Measurements from ENCODE around the gene PIP5K1B.
"Not testable (repeated sequence)": the region's sequence is repeated elsewhere in the genome, so short reads cannot be mapped to it uniquely, and the experiment has no call there.

Gene PIP5K1B, protein sequence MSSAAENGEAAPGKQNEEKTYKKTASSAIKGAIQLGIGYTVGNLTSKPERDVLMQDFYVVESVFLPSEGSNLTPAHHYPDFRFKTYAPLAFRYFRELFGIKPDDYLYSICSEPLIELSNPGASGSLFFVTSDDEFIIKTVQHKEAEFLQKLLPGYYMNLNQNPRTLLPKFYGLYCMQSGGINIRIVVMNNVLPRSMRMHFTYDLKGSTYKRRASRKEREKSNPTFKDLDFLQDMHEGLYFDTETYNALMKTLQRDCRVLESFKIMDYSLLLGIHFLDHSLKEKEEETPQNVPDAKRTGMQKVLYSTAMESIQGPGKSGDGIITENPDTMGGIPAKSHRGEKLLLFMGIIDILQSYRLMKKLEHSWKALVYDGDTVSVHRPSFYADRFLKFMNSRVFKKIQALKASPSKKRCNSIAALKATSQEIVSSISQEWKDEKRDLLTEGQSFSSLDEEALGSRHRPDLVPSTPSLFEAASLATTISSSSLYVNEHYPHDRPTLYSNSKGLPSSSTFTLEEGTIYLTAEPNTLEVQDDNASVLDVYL

GRCh38 chr9:68704814-68705530 lies at the start of gene PIP5K1B:
PIP5K1B (plus strand) TSS chr9:68705240; CDS start chr9:68822615, 117,375 bp downstream.
- peak; percentile 79 to 92 (median 88) for DNase-seq

- no peak for DNase-seq
These were observed 41.0 kb upstream of the PIP5K1B start for GRCh38 chr9:68664036-68664435.

GRCh38 chr9:68668127-68668526 lies 36.9 kb upstream of the PIP5K1B start:
- DNase-seq = no peak

GRCh38 chr9:68669218-68669617 lies 35.8 kb upstream of the PIP5K1B start:
- no peak for DNase-seq

DNA sequence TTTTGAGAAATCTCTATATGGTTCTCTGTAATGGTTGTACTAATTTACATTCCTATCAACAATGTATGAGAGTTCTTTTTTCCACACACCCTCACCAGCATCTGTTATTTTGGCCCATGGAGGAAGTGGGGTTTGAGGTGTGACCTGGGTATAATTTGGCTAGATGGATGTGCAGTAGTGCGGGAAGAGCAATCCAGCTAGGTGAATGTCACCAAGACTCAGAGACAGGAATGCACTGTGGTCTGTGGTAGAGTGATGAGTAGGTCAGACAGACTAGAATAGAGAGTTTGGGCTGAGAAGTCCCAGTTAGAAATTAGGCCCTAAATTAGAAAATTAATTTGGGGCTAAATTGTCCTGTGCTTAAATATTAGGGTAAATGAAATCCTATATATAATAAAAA lies 32.8 kb upstream of the PIP5K1B start:
- no peak for DNase-seq

- DNase-seq = no peak
These were observed 32.4 kb upstream of the PIP5K1B start for GRCh38 chr9:68672625-68673024.

- DNase-seq = peak in 2 of 3 donors; percentile 12
These were observed 26.6 kb upstream of the PIP5K1B start for GRCh38 chr9:68678430-68678829.

DNA sequence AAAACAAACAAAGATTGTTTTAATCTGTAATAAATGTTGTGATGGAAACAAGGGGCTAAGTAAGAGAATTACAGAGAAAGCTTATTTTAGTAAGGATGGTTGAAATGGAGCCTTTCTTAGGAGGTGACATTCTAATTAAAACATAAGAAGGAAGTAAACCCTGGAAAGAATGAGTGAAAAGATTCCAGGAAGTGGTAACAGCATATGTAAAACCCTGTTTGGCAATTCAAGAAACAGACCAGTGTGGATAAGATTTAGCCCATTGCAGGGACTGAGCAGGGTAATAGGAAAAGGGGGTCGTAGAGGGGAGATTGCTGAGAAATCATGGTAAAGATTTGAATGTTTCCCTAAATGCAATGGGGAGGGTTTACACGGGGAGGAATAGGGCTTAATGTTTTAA lies 21.6 kb upstream of the PIP5K1B start:
- no peak for DNase-seq

- DNase-seq = no peak
These were observed 19.8 kb upstream of the PIP5K1B start for GRCh38 chr9:68685213-68685612.

DNA sequence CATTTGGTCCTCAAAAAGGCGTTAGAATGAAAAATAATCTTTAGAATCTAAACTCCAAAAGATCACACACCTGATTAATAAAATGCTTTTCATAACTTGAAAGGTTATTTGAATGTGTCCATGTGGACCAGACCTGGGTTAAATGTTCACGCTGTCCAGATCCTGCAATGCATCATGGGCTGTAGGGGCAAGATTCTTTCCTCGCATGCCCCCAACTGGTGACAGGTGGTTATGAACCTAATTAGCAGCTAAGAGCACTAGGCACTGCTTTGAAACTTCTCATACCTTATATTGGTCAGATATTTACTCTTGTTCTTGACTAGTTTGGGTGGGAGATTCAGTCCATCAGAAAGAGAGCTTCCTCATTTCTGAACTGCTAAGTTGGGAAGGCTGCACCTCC lies 19.3 kb upstream of the PIP5K1B start:
- DNase-seq = peak; percentile 44 to 58 (median 57)

GRCh38 chr9:68690088-68690487 lies 15.0 kb upstream of the PIP5K1B start:
- no peak for DNase-seq

GRCh38 chr9:68692519-68692918 lies 12.5 kb upstream of the PIP5K1B start:
- DNase-seq = no peak

DNA sequence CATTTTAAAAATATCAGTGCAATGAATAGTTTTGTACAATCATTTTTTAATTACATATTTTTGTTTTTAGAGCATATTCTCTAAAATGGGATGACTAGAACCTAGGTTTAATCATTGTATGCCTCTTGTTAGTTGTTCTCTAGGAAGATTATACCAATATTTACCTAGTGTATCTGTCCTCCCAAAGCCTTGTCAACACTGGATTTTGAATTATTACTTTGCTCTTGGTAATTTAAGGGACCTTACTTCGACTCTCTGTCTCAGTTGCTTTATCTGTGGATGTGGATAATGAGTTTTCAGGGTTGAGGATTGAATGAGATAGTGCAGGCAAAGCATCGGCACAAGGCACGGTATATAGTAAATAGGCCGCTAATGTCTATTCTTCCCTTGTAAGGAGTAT lies 10.9 kb upstream of the PIP5K1B start:
- no peak for DNase-seq

DNA sequence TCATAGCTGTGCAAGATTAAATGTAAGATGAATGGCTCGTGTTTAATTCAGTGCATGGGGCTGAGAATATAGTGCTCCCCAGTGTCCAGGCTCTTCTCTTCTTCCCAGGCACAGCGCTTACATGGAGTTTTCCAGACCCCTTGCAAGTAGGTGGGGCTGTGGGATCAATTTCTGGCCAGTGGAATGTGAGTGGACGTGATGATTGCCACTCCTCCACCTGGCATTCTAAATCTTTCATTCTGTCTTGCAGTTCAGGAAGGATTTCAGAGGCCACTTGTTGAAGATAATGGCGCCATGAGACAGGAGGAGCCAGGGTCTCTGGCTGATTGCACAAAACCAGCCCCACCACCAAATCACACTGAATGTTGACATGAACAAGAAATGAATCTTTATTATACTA lies 7.2 kb upstream of the PIP5K1B start:
- no peak for DNase-seq

GRCh38 chr9:68698943-68699509 lies 6.0 kb upstream of the PIP5K1B start:
- DNase-seq = no peak

DNA sequence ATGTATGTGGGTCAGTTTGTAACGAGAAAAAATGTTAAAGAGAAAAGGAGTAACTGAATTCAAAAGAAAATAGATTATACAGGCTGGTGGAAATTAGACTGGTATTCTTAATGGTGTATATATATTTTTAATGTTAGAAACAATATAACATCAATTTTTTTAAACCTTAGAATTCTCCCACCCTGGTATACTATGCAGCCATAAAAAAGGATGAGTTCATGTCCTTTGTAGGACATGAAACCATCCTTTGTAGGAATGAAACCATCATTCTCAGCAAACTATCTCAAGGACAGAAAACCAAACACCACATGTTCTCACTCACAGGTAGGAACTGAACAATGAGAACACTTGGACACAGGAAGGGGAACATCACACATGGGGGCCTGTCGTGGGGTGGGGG lies 5.4 kb upstream of the PIP5K1B start:
- DNase-seq = not testable (repeated sequence)

GRCh38 chr9:68702493-68702892 lies 2.5 kb upstream of the PIP5K1B start:
- no peak for DNase-seq

DNA sequence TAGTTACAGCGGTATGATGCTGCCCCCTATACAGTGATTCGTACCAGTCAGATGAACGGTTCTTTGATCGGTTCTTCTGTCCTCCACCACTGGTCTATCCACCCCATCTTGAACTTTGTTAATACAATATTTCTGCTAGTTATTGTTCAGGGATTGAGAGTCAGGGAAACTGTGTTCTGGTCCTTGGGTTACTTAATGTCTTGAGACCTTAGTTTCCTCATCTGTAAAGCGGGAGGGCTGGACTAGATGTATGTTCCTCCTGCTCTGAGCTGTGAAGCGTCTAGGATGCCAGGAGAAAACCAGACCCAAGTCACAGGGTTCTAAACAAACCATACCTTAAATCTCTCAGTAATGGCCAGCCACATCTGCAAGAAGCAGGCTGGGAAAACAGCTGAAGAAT lies 1.4 kb upstream of the PIP5K1B start:
- DNase-seq = no peak

- no peak for DNase-seq
These were observed 584 bp upstream of the PIP5K1B start for GRCh38 chr9:68704498-68704813.

GRCh38 chr9:68705531-68706362 lies 707 bp downstream of the PIP5K1B start:
- peak; percentile 29 to 55 (median 44) for DNase-seq

DNA sequence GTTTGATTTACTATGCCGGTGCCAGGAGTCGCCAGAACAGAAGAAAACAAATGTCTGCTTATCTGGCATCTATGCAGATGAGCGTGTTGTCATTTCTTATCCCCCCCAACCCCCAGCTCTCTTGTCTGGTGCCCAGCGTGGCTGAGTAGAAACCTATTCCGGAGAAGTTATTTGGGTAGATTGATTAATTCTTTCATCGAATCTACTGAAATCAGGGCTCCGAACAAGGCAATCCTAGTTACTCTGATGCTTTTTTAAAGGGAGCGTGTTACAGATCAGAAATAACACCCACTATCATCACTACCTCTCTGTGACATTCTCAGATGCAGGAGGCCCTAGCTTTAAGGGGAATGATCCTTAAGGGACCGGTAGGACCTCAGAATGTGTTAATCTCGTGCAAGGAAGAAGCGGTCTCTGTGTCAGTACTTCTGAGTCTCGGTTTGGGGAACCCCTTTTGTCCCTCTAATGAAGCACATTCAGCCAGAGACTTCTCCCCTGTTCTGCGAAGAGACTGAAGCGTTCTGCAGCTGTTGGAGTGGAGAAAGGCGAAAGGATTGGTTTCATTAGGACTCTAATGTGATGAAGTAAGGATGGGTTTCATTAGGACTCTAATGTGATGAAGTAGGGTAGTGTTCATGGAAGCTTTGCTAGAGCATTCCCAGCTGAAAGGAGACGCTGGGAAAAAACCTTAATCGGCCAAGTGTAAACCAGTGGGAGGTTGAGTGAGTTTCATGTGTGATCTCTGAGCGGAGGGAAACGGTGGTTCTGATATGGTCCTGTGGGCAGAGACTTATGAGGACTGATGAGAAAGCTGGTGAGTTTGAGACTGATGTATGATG lies 1.5 kb downstream of the PIP5K1B start:
- peak; percentile 36 to 53 (median 49) for DNase-seq

All from suppressor macrophage treated with lipopolysaccharide for 1 hour (primary cell).